RPMI7951 (cell line): ENCODE results near the gene ST3GAL6. TPM values are rescaled to one million over a fixed set of nuclear protein-coding genes. Genes with fewer than 3 reads are reported as not detected.

ENCODE experiments used
- total RNA-seq: library from RNA; depleted of rRNA; stranded (reverse); fragments of >200 nt; shearing (Covaris generic); gene quantifications from 2 replicates; pipeline ENCODE4 v1.2.3, GENCODE V29; 2014; rRNA removed

The ST3GAL6 gene
- total RNA-seq, 1 experiment from 2014 or later, result 10.5 TPM

Other genes with a start within 250 kb of the ST3GAL6 start
- gene CLDND1, start 240.4 kb upstream of the ST3GAL6 start, total RNA-seq, result 153 and 181 TPM in 2 replicates
- 0.20 and 0.36 TPM in 2 replicates for gene GPR15, start 231.4 kb upstream of the ST3GAL6 start, total RNA-seq
- 61.5 and 63.3 TPM in 2 replicates for gene CPOX, start 169.7 kb upstream of the ST3GAL6 start, total RNA-seq
- gene DCBLD2, start 138.4 kb downstream of the ST3GAL6 start, total RNA-seq, result 245 and 306 TPM in 2 replicates